HepG2 (cell line): ENCODE data around the gene AREL1. TPM values are rescaled to one million over a fixed set of nuclear protein-coding genes. Genes with fewer than 3 reads are reported as not detected.

Experiments
- ATAC-seq: fragments of 200-7000 bp; cut with Tn5 transposase; 3 replicates; pipeline ENCODE4 v1.9.1; 2020; ENCODE audit warnings: mild to moderate bottlenecking, moderate library complexity
- BruUV-seq: library from RNA; stranded (reverse); fragments of 400-500 nt; replicated peaks from 2 replicates; lab custom pipeline; 2021; lab: Mats Ljungman, UMichigan
- CTCF ChIA-PET: fragments of 300-600 bp; formaldehyde crosslinking; extraction: SDS; loops from one replicate; lab custom pipeline; 2021; ENCODE audit warnings: low total read pairs, inconsistent platforms, low intra/inter-chr PET ratio; lab: Yijun Ruan, JAX
- POLR2A ChIA-PET: fragments of 350-600 bp; sonication (Branson Sonifier 250); formaldehyde crosslinking; loops from one replicate; lab custom pipeline; 2020; ENCODE audit warnings: antibody characterized with exemption, inconsistent platforms; lab: Yijun Ruan, JAX
- DNase-seq: peaks from one replicate; pipeline ENCODE4 v3.0.0-alpha.2; 2015; ENCODE audit warnings: low spot score
- FAIRE-seq: peaks from 3 replicates; lab custom pipeline; 2011; peaks lifted over from hg19 to GRCh38; lab: Jason Lieb, UNC
- H2AFZ ChIP-seq: one replicate; pipeline ENCODE4 v1.6.1; 2011; ENCODE audit warnings: low read length, inconsistent platforms
- H3K27ac ChIP-seq: fragments of 300-600 bp; 3 replicates; pipeline ENCODE4 v1.8.0; 2011; ENCODE audit warnings: mixed run types, mild to moderate bottlenecking, mixed read lengths, low read length, inconsistent platforms; ENCODE audit not compliant: insufficient read depth; ENCODE audit errors: extremely low read length
- H3K27me3 ChIP-seq, 2 experiments: fragments of 200-600 bp in 1 of 2; 2 replicates in 1 of 2; 3 replicates in 1 of 2; pipeline versions ENCODE4 v1.6.0 to v1.8.0; 2011; ENCODE audit warnings: low read length in 2 of 2, mild to moderate bottlenecking in 2 of 2, moderate library complexity in 2 of 2, inconsistent platforms in 1 of 2; ENCODE audit not compliant: insufficient read depth in 2 of 2, control insufficient read depth in 1 of 2
- H3K36me3 ChIP-seq, 2 experiments: fragments of 200-600 bp in 1 of 2; replicated peaks in 1 of 2; 2 replicates in 1 of 2; 3 replicates in 1 of 2; pipeline versions ENCODE4 v1.5.1 to v1.8.0; 2011; ENCODE audit warnings: low read length in 2 of 2, inconsistent platforms in 1 of 2; ENCODE audit not compliant: insufficient read depth in 2 of 2, control insufficient read depth in 1 of 2
- H3K4me1 ChIP-seq: 2 replicates; pipeline ENCODE4 v1.5.1; 2012; ENCODE audit warnings: low read length, inconsistent platforms; ENCODE audit not compliant: insufficient read depth
- H3K4me2 ChIP-seq: 2 replicates; pipeline ENCODE4 v1.6.0; 2011; ENCODE audit warnings: low read depth, low read length, inconsistent platforms
- H3K4me3 ChIP-seq, 3 experiments: fragments of 200-600 bp in 1 of 3; sonication (generic), shearing (Covaris generic) in 1 of 3; replicated peaks in 1 of 3; 2 replicates each; pipeline ENCODE4 v1.5.1; 2011 to 2016; ENCODE audit warnings: low read length in 3 of 3, inconsistent platforms in 2 of 3, low read depth in 2 of 3, mild to moderate bottlenecking in 2 of 3, control low read depth in 1 of 3, mixed read lengths in 1 of 3; ENCODE audit not compliant: insufficient read depth in 1 of 3
- H3K79me2 ChIP-seq: one replicate; pipeline ENCODE4 v1.6.1; 2011; ENCODE audit warnings: low read length, inconsistent platforms; ENCODE audit not compliant: insufficient read depth
- H3K9ac ChIP-seq: 2 replicates; pipeline ENCODE4 v1.6.0; 2011; ENCODE audit warnings: mild to moderate bottlenecking, low read depth, low read length, inconsistent platforms; ENCODE audit not compliant: insufficient read depth
- H3K9me3 ChIP-seq: 2 replicates; pipeline ENCODE4 v1.5.1; 2012; ENCODE audit warnings: mild to moderate bottlenecking, low read length
- H4K20me1 ChIP-seq: 2 replicates; pipeline ENCODE4 v1.6.0; 2011; ENCODE audit warnings: inconsistent platforms, mild to moderate bottlenecking, low read length, moderate library complexity; ENCODE audit not compliant: insufficient read depth
- CC2D1A ChIP-seq: sonication (generic); formaldehyde crosslinking; IDR thresholded peaks from 2 replicates; pipeline ENCODE4 v1.8.1; 2023; ENCODE audit warnings: mild to moderate bottlenecking, missing genetic modification reagents
- TARDBP ChIP-seq: sonication (generic); formaldehyde crosslinking; IDR thresholded peaks from 2 replicates; pipeline ENCODE4 v1.8.0; 2022; ENCODE audit warnings: mild to moderate bottlenecking, missing genetic modification reagents
- ZNF256 ChIP-seq: sonication (generic); formaldehyde crosslinking; conservative IDR thresholded peaks from 2 replicates; pipeline ENCODE4 v1.4.0; 2020; ENCODE audit warnings: missing genetic modification reagents
- ZNF343 ChIP-seq: sonication (generic); formaldehyde crosslinking; IDR thresholded peaks from 2 replicates; pipeline ENCODE4 v1.4.0; 2020; ENCODE audit warnings: mild to moderate bottlenecking, missing genetic modification reagents
- WGBS: methylation state at CpG from one replicate; pipeline ENCODE4 v1.1.6; 2017; ENCODE audit warnings: low lambda C conversion rate; 5-methylcytosine and 5-hydroxymethylcytosine counted together
- in situ Hi-C: cut with HindIII; loops from 2 replicates; pipeline ENCODE4 v1.10.0; 2017; ENCODE audit warnings: low pct_unique_long_range_greater_than_20kb; ENCODE audit not compliant: extremely low pct_ligation_motif_present
- intact Hi-C: fragments of 100-400 bp; cut with micrococcal nuclease; formaldehyde crosslinking; loops from one replicate; pipeline ENCODE4 v1.10.0; 2022; ENCODE audit not compliant: unreplicated experiment
- polyA plus RNA-seq, 8 experiments: library from polyadenylated mRNA; depleted of rRNA in 3 of 8; stranded (reverse) in 7 of 8; unstranded in 1 of 8; fragments of >200 nt; fragmentation: Illumina TruSeq in 4 of 8; extraction: Trizol in 4 of 8; gene quantifications; 2 replicates each; pipeline versions ENCODE4 v1.2.1 to v1.2.3, GENCODE V29; 2011 to 2016; ENCODE audit warnings: low read depth in 4 of 8, missing spikeins in 1 of 8, mixed read lengths in 1 of 8; ENCODE audit not compliant: insufficient read depth in 1 of 8
- total RNA-seq, 5 experiments: library from RNA; depleted of rRNA; stranded (reverse); fragments of >200 nt; fragmentation: Illumina TruSeq; extraction: Trizol; gene quantifications; 2 replicates each; pipeline ENCODE4 v1.2.3, GENCODE V29; 2016; ENCODE audit warnings: low read depth in 1 of 5
- TF ChIP-seq, protein P1 (sequence below): sonication (generic); formaldehyde crosslinking; IDR thresholded peaks from 2 replicates; pipeline ENCODE4 v1.4.0; 2020; ENCODE audit warnings: missing genetic modification reagents

The AREL1 gene
- total and polyA plus RNA-seq, 2 of the 13 experiments (the other 11 are each of a cell fraction or from before 2014, with no cell fraction given) = 21.3 to 25.4 TPM

DNA sequence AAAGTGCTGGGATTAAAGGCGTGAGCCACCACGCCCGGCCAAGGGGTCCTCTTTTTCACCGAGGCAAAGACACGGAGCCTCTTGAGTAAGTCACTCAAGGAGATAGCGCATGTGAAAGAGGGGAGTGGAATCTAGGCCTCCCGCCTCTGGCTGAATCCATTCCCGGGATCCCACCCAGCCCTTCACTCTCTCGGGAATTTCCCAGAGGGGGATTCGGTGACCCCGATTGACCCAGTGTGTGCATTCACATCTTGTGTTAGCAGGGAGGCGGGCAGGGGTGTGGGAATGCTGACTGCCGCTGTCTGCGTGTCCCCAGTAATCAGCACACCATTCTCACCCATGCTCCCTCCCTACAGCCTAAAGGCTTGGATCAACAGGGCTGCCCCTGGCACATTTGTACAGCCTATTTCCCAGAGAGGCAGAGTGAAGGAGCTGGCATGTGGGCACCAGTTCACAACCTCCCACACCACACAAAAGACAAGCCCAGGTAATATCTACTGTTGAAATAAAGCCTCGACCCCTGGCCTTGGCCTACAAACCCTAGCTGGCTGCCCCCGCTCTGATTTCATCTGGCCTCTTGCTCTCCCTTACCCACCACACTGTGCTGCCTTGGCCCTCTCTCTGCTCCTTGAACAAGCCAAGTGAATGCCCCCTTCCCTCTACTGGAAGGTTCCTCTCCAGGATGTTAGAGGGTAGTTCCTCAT is 99.5 kb downstream of the AREL1 start:
- ATAC-seq (no peak), DNase-seq (no peak), FAIRE-seq (no peak)
- POLR2A ChIA-PET = interaction anchor here (1.1 kb wide), 1 partner anchor 20 kb away, joined by 3 read pairs; no protein-coding TSS in a partner anchor
- BruUV-seq = no TSS peak
- WGBS = 39% methylated on average over 11 of the region's 16 CpGs
- no peaks in the 10 kb centered on the region for H3K79me2 ChIP-seq
- peak overlapping the region in 1 of 3 experiments; percentile 17; a peak in 1 of 6 replicates for H3K4me3 ChIP-seq
- TF ChIP-seq ZNF343 (CRISPR knock-in tag) (no peak), TARDBP (CRISPR knock-in tag) (no peak), ZNF256 (no peak), CC2D1A (CRISPR knock-in tag) (no peak)
- TF ChIP-seq, protein P1, sequence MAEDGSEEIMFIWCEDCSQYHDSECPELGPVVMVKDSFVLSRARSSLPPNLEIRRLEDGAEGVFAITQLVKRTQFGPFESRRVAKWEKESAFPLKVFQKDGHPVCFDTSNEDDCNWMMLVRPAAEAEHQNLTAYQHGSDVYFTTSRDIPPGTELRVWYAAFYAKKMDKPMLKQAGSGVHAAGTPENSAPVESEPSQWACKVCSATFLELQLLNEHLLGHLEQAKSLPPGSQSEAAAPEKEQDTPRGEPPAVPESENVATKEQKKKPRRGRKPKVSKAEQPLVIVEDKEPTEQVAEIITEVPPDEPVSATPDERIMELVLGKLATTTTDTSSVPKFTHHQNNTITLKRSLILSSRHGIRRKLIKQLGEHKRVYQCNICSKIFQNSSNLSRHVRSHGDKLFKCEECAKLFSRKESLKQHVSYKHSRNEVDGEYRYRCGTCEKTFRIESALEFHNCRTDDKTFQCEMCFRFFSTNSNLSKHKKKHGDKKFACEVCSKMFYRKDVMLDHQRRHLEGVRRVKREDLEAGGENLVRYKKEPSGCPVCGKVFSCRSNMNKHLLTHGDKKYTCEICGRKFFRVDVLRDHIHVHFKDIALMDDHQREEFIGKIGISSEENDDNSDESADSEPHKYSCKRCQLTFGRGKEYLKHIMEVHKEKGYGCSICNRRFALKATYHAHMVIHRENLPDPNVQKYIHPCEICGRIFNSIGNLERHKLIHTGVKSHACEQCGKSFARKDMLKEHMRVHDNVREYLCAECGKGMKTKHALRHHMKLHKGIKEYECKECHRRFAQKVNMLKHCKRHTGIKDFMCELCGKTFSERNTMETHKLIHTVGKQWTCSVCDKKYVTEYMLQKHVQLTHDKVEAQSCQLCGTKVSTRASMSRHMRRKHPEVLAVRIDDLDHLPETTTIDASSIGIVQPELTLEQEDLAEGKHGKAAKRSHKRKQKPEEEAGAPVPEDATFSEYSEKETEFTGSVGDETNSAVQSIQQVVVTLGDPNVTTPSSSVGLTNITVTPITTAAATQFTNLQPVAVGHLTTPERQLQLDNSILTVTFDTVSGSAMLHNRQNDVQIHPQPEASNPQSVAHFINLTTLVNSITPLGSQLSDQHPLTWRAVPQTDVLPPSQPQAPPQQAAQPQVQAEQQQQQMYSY = peak; percentile 51; the same call in 1 of the 2 replicates
- no peak overlapping the region for H2AFZ ChIP-seq
- H4K20me1 ChIP-seq = no peaks in the 10 kb centered on the region
- CTCF ChIA-PET = interaction anchor here (1.3 to 2.5 kb wide), 3 partner anchors 16 to 112 kb away, joined by 5 to 8 read pairs (median 7); partner anchors contain the start of genes AREL1 and FCF1
- no peak overlapping the region for H3K27ac ChIP-seq
- H3K36me3 ChIP-seq = no peaks in the 10 kb centered on the region
- in situ Hi-C loops (loop anchor here (25.0 kb wide), 1 partner anchor 174 kb away; no protein-coding TSS in a partner anchor), intact Hi-C loops (loop anchor here (5.0 kb wide), 1 partner anchor 111 kb away; no protein-coding TSS in a partner anchor)
- H3K4me2 ChIP-seq = peak overlapping the region; percentile 42; the same call in 1 of the 2 replicates
- no peak overlapping the region for H3K9ac ChIP-seq
- H3K9me3 ChIP-seq = no peaks in the 10 kb centered on the region
- H3K4me1 ChIP-seq = peaks cover 34% of the 10 kb centered on the region
- H3K27me3 ChIP-seq = peaks cover 1 to 19% of the 10 kb centered on the region in 2 experiments; a peak in 4 of 5 replicates
